Measurements from ENCODE around the gene ARID4B. TPM values are rescaled to one million over a fixed set of nuclear protein-coding genes. Genes with fewer than 3 reads are reported as not detected.

ARID4B gene
- total and polyA plus RNA-seq, 2 of the 13 experiments (the other 11 are each of a cell fraction or from before 2014, with no cell fraction given) = 9.7 to 24.6 TPM

DNA sequence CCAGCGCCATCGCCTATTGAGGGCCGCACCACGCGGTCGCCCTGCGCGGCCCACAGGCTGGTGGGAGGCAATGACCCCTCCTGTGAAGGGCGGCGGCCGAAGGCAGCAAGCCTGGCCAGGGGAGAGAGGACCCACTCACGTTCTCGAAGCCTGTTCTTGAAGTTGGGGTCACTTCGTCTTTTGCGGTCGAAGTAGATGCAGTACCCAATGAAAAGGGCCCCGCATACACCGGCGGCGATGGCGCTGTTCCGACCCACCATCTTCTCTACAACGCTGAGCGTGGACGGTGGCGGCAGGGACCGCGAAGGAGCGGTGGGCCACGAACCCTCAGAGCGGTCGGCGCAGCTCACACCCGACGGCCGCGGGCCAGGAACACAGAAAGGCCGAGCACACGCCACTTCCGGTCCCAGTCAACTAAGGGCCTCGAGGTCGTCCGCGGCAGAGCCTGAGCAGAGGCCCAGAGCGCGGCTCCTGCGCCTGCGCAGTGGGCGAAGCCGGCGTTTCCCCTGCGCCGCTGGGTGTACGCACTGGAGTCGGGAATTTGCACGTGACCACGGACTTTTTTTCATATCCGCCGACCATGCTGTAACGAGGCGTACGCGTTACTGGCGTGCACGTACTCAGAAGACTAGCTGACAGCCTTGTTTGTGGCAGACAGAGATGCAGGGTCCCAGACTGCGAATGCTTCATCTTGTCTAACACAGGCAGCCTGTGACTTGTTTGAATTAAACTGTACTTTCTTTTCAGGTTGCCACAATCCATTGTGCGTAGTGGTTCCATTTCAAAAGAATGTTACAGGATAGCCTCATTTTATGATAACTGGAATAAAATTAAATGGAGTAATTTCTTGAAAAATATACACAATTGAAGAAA is 199.3 kb downstream of the ARID4B start, which contains the start of gene TOMM20:
Gene TOMM20 (minus strand): TSS at position 382 of the 873 bp plus-strand sequence. CDS start 122 bp downstream, at position 260.
- Histone ChIP-seq H3K4me2 (ENCODE audit: low read depth, low read length) (peak within 1 kb of the TSS; percentile 81), H3K79me2 (ENCODE audit: insufficient read depth, low read length) (peaks cover 50% of the 10 kb centered on the region), H3K36me3 (replicated peaks in 1 of 2; ENCODE audit: control insufficient read depth in 1 of 2, insufficient read depth in 2 of 2, low read length in 2 of 2) (peaks cover 4 to 28% of the 10 kb centered on the region in 2 experiments), H3K4me1 (ENCODE audit: insufficient read depth, low read length) (peaks cover 55% of the 10 kb centered on the region), H2AFZ (ENCODE audit: low read length) (no peak within 1 kb of the TSS), H4K20me1 (ENCODE audit: insufficient read depth, low read length) (peaks cover 38% of the 10 kb centered on the region), H3K9ac (ENCODE audit: insufficient read depth, low read depth, low read length) (peak within 1 kb of the TSS; percentile 99), H3K9me3 (ENCODE audit: low read length) (no peaks in the 10 kb centered on the region), H3K27me3 (ENCODE audit: control insufficient read depth in 1 of 2, insufficient read depth in 2 of 2, low read length in 2 of 2) (no peaks in the 10 kb centered on the region; a peak in 1 of 5 replicates), H3K27ac (ENCODE audit: extremely low read length, insufficient read depth, low read length) (peak within 1 kb of the TSS; percentile 94), H3K4me3 (replicated peaks in 1 of 3; ENCODE audit: insufficient read depth in 1 of 3, low read depth in 2 of 3, low read length in 3 of 3) (peak within 1 kb of the TSS; percentile 82 to 94 (median 89))
- ATAC-seq (peak; percentile 92), DNase-seq (ENCODE audit: low spot score) (peak; percentile 97), FAIRE-seq (peak; percentile 71)
- ChIA-PET CTCF (ENCODE audit: low intra/inter-chr PET ratio, low total read pairs) (no interaction called here), POLR2A (interaction anchor here (0.7 to 2.1 kb wide), 16 partner anchors 9 to 518 kb away, joined by 3 to 15 read pairs (median 4); partner anchors contain the start of genes GGPS1, RBM34 and TBCE)
- in situ Hi-C loops (cut with HindIII; ENCODE audit: extremely low pct_ligation_motif_present, low pct_unique_long_range_greater_than_20kb) (no loop called here), intact Hi-C loops (cut with micrococcal nuclease; ENCODE audit: unreplicated experiment) (loop anchor here (5.0 kb wide), 1 partner anchor 34 kb away; the partner anchor contains the start of gene RBM34)
- 4% methylated on average over 17 of the region's 67 CpGs for WGBS (ENCODE audit: low lambda C conversion rate)
- no TSS peak for BruUV-seq (replicated peaks)
- TF ChIP-seq ISX (CRISPR knock-in tag; conservative IDR thresholded peaks at IDR 0.05) (no peak; the same call in 1 of the 2 replicates), SATB2 (CRISPR knock-in tag; IDR thresholded peaks at IDR 0.05) (peak; percentile 87; the same call in 1 of the 2 replicates), RBM39 (IDR thresholded peaks at IDR 0.05; ENCODE audit: low read depth, low read length, poor library complexity, severe bottlenecking) (peak; percentile 84), NFATC3 (CRISPR knock-in tag; IDR thresholded peaks at IDR 0.05) (no peak), ZNF33A (CRISPR knock-in tag; IDR thresholded peaks at IDR 0.05; ENCODE audit: borderline replicate concordance) (no peak), GTF2F1 (IDR thresholded peaks at IDR 0.05; ENCODE audit: low read length) (0 out of 2 replicates have a peak, but pooled peaks have one; percentile 23), REPIN1 (CRISPR knock-in tag; IDR thresholded peaks at IDR 0.05; ENCODE audit: borderline replicate concordance, low read depth) (peak; percentile 82), KDM5B (CRISPR knock-in tag; IDR thresholded peaks at IDR 0.05; ENCODE audit: borderline replicate concordance) (peak; percentile 92; the same call in 1 of the 2 replicates), PPARG (CRISPR knock-in tag; conservative IDR thresholded peaks at IDR 0.05) (peak; percentile 58; the same call in 1 of the 2 replicates), MTF1 (CRISPR knock-in tag; IDR thresholded peaks at IDR 0.05) (peak; percentile 21; the same call in 1 of the 2 replicates), ZNF792 (CRISPR knock-in tag; IDR thresholded peaks at IDR 0.05) (peak; percentile 72), ZNF766 (CRISPR knock-in tag; IDR thresholded peaks at IDR 0.05; ENCODE audit: borderline replicate concordance) (peak; percentile 86; the same call in 1 of the 2 replicates), ATF7-NPFF (CRISPR knock-in tag; IDR thresholded peaks at IDR 0.05; ENCODE audit: low read depth) (peak; percentile 94; the same call in 1 of the 2 replicates), ZNF629 (CRISPR knock-in tag; conservative IDR thresholded peaks at IDR 0.05) (0 out of 2 replicates have a peak, but pooled peaks have one; percentile 30), NR2F2 (IDR thresholded peaks at IDR 0.05; ENCODE audit: borderline replicate concordance, low read depth) (no peak), ZNF7 (CRISPR knock-in tag; IDR thresholded peaks at IDR 0.05) (no peak), ZNF83 (CRISPR knock-in tag; IDR thresholded peaks at IDR 0.05; ENCODE audit: borderline replicate concordance) (peak; percentile 78; the same call in 1 of the 2 replicates), ZNF746 (CRISPR knock-in tag; IDR thresholded peaks at IDR 0.05) (no peak), ZBTB1 (CRISPR knock-in tag; IDR thresholded peaks at IDR 0.05; ENCODE audit: borderline replicate concordance) (no peak)
- TF ChIP-seq, protein P1, sequence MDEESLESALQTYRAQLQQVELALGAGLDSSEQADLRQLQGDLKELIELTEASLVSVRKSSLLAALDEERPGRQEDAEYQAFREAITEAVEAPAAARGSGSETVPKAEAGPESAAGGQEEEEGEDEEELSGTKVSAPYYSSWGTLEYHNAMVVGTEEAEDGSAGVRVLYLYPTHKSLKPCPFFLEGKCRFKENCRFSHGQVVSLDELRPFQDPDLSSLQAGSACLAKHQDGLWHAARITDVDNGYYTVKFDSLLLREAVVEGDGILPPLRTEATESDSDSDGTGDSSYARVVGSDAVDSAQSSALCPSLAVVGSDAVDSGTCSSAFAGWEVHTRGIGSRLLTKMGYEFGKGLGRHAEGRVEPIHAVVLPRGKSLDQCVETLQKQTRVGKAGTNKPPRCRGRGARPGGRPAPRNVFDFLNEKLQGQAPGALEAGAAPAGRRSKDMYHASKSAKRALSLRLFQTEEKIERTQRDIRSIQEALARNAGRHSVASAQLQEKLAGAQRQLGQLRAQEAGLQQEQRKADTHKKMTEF (CRISPR knock-in tag; IDR thresholded peaks at IDR 0.05) = peak; percentile 77; the same call in 1 of the 2 replicates
- TF ChIP-seq, protein P2, sequence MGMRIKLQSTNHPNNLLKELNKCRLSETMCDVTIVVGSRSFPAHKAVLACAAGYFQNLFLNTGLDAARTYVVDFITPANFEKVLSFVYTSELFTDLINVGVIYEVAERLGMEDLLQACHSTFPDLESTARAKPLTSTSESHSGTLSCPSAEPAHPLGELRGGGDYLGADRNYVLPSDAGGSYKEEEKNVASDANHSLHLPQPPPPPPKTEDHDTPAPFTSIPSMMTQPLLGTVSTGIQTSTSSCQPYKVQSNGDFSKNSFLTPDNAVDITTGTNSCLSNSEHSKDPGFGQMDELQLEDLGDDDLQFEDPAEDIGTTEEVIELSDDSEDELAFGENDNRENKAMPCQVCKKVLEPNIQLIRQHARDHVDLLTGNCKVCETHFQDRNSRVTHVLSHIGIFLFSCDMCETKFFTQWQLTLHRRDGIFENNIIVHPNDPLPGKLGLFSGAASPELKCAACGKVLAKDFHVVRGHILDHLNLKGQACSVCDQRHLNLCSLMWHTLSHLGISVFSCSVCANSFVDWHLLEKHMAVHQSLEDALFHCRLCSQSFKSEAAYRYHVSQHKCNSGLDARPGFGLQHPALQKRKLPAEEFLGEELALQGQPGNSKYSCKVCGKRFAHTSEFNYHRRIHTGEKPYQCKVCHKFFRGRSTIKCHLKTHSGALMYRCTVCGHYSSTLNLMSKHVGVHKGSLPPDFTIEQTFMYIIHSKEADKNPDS (CRISPR knock-in tag; IDR thresholded peaks at IDR 0.05) = peak; percentile 54; the same call in 1 of the 2 replicates

All from HepG2 (cell line).